ENCODE data around the gene AGPAT1. TPM values are rescaled to one million over a fixed set of nuclear protein-coding genes. Genes with fewer than 3 reads are reported as not detected.

Gene AGPAT1
- total and polyA plus RNA-seq, 10 of the 15 experiments (the other 5 are each of a cell fraction or from before 2014, with no cell fraction given), result 13.9 to 39.5 (median 24.7) TPM

- peak overlapping the region; percentile 86 for H3K27ac ChIP-seq (ENCODE audit: control insufficient read depth, insufficient read depth)
- no peaks in the 10 kb centered on the region for H3K27me3 ChIP-seq (replicated peaks in 1 of 2; ENCODE audit: control insufficient read depth in 2 of 2, insufficient read depth in 2 of 2, low read length in 1 of 2)
- no peaks in the 10 kb centered on the region for H3K9me3 ChIP-seq (replicated peaks; ENCODE audit: control insufficient read depth, insufficient read depth, low read length)
- BruUV-seq (replicated peaks), result no TSS peak
- H3K79me2 ChIP-seq (ENCODE audit: control insufficient read depth, insufficient read depth, low read length), result peaks cover 39% of the 10 kb centered on the region
- ChIA-PET POLR2A (interaction anchor here (2.6 to 6.6 kb wide), 2 partner anchors 17 to 66 kb away, joined by 51 to 69 read pairs; partner anchors contain the start of genes AGPAT1, ATF6B, FKBPL and RNF5), CTCF (interaction anchor here (1.0 to 4.2 kb wide), 5 partner anchors 15 to 76 kb away, joined by 3 to 35 read pairs (median 16); partner anchors contain the start of genes ATF6B and FKBPL), RAD21 (ENCODE audit: unreplicated experiment) (interaction anchor here (1.6 kb wide), 2 partner anchors 51 to 245 kb away, joined by 4 to 10 read pairs; partner anchors contain the start of gene HLA-DRA), SMC1A (ENCODE audit: uncharacterized antibody, unreplicated experiment) (interaction anchor here (1.0 to 1.9 kb wide), 2 partner anchors 18 to 79 kb away, joined by 3 to 13 read pairs; partner anchors contain the start of gene AGPAT1)
- peak overlapping the region; percentile 93 for H3K4me2 ChIP-seq (ENCODE audit: control insufficient read depth, insufficient read depth)
- no peaks in the 10 kb centered on the region for H4K20me1 ChIP-seq (ENCODE audit: control insufficient read depth, insufficient read depth)
- H3K36me3 ChIP-seq (ENCODE audit: control insufficient read depth in 2 of 2, insufficient read depth in 2 of 2, low read length in 1 of 2), result no peaks in the 10 kb centered on the region; a peak in 1 of 4 replicates
- 96% methylated on average over 4 of the region's 4 CpGs for WGBS (ENCODE audit: insufficient coverage, insufficient replicate concordance, low lambda C conversion rate, missing lambda C conversion rate)
- no peak overlapping the region for H2AFZ ChIP-seq (ENCODE audit: control insufficient read depth, low read depth, low read length)
- FAIRE-seq, result no peak
- in situ Hi-C loops (cut with MboI) (no loop called here), intact Hi-C loops (cut with micrococcal nuclease; ENCODE audit: unreplicated experiment) (no loop called here)
- ATAC-seq, result no peak
- H3K9ac ChIP-seq (ENCODE audit: control insufficient read depth, insufficient read depth, low read length), result peak overlapping the region; percentile 13; the same call in 1 of the 2 replicates
- no peak for TF ChIP-seq ZNF592 (IDR thresholded peaks at IDR 0.05)
- peaks cover 26% of the 10 kb centered on the region for H3K4me1 ChIP-seq (ENCODE audit: control insufficient read depth, insufficient read depth, low read length)
- DNase-seq (ENCODE audit: low read depth, low spot score), result no peak
- H3K4me3 ChIP-seq, result no peak overlapping the region
Observed at GRCh38 chr6:32194388-32194787, 18.5 kb upstream of the AGPAT1 start.

Measured in GM12878 (cell line).